SK-N-SH treated with all-trans-retinoic acid at 6 μM for 48 hours (cell line): Measurements from ENCODE around the gene HAUS8.

ENCODE experiments used
- ATAC-seq: fragments of 200-7000 bp; cut with Tn5 transposase; 3 replicates; pipeline ENCODE4 v1.9.1; 2020; ENCODE audit warnings: mild to moderate bottlenecking, moderate library complexity
- ARNTL ChIP-seq: fragments of 450-650 bp; formaldehyde crosslinking; IDR thresholded peaks from 2 replicates; pipeline ENCODE4 v1.5.0; 2020; ENCODE audit warnings: low read depth, mild to moderate bottlenecking, moderate library complexity, borderline replicate concordance
- BACH2 ChIP-seq: fragments of 250-450 bp; sonication (Bioruptor Pico); IDR thresholded peaks from 2 replicates; pipeline ENCODE4 v1.9.0; 2021; ENCODE audit warnings: mild to moderate bottlenecking, borderline replicate concordance
- CREB5 ChIP-seq: fragments of 250-450 bp; sonication (Bioruptor Pico); IDR thresholded peaks from 2 replicates; pipeline ENCODE4 v1.5.1; 2020; ENCODE audit warnings: low read depth, mild to moderate bottlenecking, moderate library complexity
- CSDC2 ChIP-seq: fragments of 250-450 bp; sonication (Bioruptor Pico); IDR thresholded peaks from 2 replicates; pipeline ENCODE4 v1.5.0; 2020; ENCODE audit warnings: mild to moderate bottlenecking, moderate library complexity
- CSRNP3 ChIP-seq: fragments of 250-450 bp; sonication (Bioruptor Pico); IDR thresholded peaks from 2 replicates; pipeline ENCODE4 v1.5.1; 2021; ENCODE audit warnings: mild to moderate bottlenecking, moderate library complexity
- ESRRG ChIP-seq: fragments of 250-450 bp; sonication (Bioruptor Pico); IDR thresholded peaks from 2 replicates; pipeline ENCODE4 v1.6.1; 2021; ENCODE audit warnings: mild to moderate bottlenecking
- GLIS3 ChIP-seq: fragments of 250-450 bp; sonication (Bioruptor Pico); IDR thresholded peaks from 2 replicates; pipeline ENCODE4 v1.5.0; 2020; ENCODE audit warnings: mild to moderate bottlenecking, moderate library complexity
- ISL1 ChIP-seq: fragments of 250-450 bp; sonication (Bioruptor Pico); IDR thresholded peaks from 2 replicates; pipeline ENCODE4 v2.1.2; 2022; ENCODE audit warnings: mild to moderate bottlenecking, moderate library complexity
- OSR1 ChIP-seq: fragments of 250-450 bp; sonication (Bioruptor Pico); IDR thresholded peaks from 2 replicates; pipeline ENCODE4 v1.8.0; 2022; ENCODE audit warnings: moderate library complexity, mild to moderate bottlenecking, inconsistent platforms
- POU6F1 ChIP-seq: fragments of 250-450 bp; sonication (Bioruptor Pico); IDR thresholded peaks from 2 replicates; pipeline ENCODE4 v1.8.0; 2021; ENCODE audit warnings: low read depth, mild to moderate bottlenecking, moderate library complexity, borderline replicate concordance
- PPARA ChIP-seq: fragments of 250-450 bp; sonication (Bioruptor Pico); IDR thresholded peaks from 2 replicates; pipeline ENCODE4 v1.5.0; 2020; ENCODE audit warnings: mild to moderate bottlenecking, borderline replicate concordance
- RARB ChIP-seq: fragments of 250-450 bp; sonication (Bioruptor Pico); IDR thresholded peaks from 2 replicates; pipeline ENCODE4 v1.8.0; 2021; ENCODE audit warnings: mild to moderate bottlenecking, moderate library complexity
- SNAI2 ChIP-seq: fragments of 250-450 bp; sonication (Bioruptor Pico); IDR thresholded peaks from 2 replicates; pipeline ENCODE4 v1.5.0; 2020; ENCODE audit warnings: mild to moderate bottlenecking, moderate library complexity
- TCF4 ChIP-seq: fragments of 250-450 bp; sonication (Bioruptor Pico); IDR thresholded peaks from 2 replicates; pipeline ENCODE4 v1.8.0; 2021; ENCODE audit warnings: mild to moderate bottlenecking, moderate library complexity, borderline replicate concordance
- TOX ChIP-seq: fragments of 250-450 bp; sonication (Bioruptor Pico); IDR thresholded peaks from 2 replicates; pipeline ENCODE4 v1.8.0; 2021; ENCODE audit warnings: mild to moderate bottlenecking, moderate library complexity, borderline replicate concordance
- ZC3H10 ChIP-seq: fragments of 250-450 bp; sonication (Bioruptor Pico); IDR thresholded peaks from 2 replicates; pipeline ENCODE4 v1.5.1; 2021; ENCODE audit warnings: mild to moderate bottlenecking, moderate library complexity
- ZFP3 ChIP-seq: fragments of 250-450 bp; sonication (Bioruptor Pico); IDR thresholded peaks from 2 replicates; pipeline ENCODE4 v1.5.0; 2020; ENCODE audit warnings: mild to moderate bottlenecking, moderate library complexity
- ZFP30 ChIP-seq: fragments of 450-650 bp; formaldehyde crosslinking; IDR thresholded peaks from 2 replicates; pipeline ENCODE4 v1.5.0; 2022; ENCODE audit warnings: mild to moderate bottlenecking, moderate library complexity
- ZNF565 ChIP-seq: fragments of 450-650 bp; formaldehyde crosslinking; conservative IDR thresholded peaks from 2 replicates; pipeline ENCODE4 v1.5.0; 2020; ENCODE audit warnings: low read depth, mild to moderate bottlenecking, moderate library complexity
- ZNF70 ChIP-seq: fragments of 450-650 bp; formaldehyde crosslinking; IDR thresholded peaks from 2 replicates; pipeline ENCODE4 v1.5.0; 2020; ENCODE audit warnings: mild to moderate bottlenecking, moderate library complexity
- ZNF8 ChIP-seq: fragments of 450-650 bp; formaldehyde crosslinking; IDR thresholded peaks from 2 replicates; pipeline ENCODE4 v1.5.0; 2020; ENCODE audit warnings: mild to moderate bottlenecking, moderate library complexity
- TF ChIP-seq, protein P1 (sequence below): fragments of 250-450 bp; sonication (Bioruptor Pico); IDR thresholded peaks from 2 replicates; pipeline ENCODE4 v1.8.0; 2020; ENCODE audit warnings: mild to moderate bottlenecking, moderate library complexity, borderline replicate concordance

Gene HAUS8

GRCh38 chr19:17061205-17061604 lies 14.0 kb downstream of the HAUS8 start:
- TF ChIP-seq CREB5 (no peak), ZNF565 (CRISPR knock-in tag) (no peak), ZFP3 (CRISPR knock-in tag) (no peak), CSRNP3 (no peak), ARNTL (CRISPR knock-in tag) (no peak), CSDC2 (CRISPR knock-in tag) (no peak), RARB (CRISPR knock-in tag) (no peak), PPARA (CRISPR knock-in tag) (no peak), ISL1 (no peak), TOX (no peak), ZNF8 (CRISPR knock-in tag) (no peak), ESRRG (no peak), SNAI2 (CRISPR knock-in tag) (no peak), TCF4 (CRISPR knock-in tag) (no peak), POU6F1 (no peak), BACH2 (no peak)
- TF ChIP-seq, protein P1, sequence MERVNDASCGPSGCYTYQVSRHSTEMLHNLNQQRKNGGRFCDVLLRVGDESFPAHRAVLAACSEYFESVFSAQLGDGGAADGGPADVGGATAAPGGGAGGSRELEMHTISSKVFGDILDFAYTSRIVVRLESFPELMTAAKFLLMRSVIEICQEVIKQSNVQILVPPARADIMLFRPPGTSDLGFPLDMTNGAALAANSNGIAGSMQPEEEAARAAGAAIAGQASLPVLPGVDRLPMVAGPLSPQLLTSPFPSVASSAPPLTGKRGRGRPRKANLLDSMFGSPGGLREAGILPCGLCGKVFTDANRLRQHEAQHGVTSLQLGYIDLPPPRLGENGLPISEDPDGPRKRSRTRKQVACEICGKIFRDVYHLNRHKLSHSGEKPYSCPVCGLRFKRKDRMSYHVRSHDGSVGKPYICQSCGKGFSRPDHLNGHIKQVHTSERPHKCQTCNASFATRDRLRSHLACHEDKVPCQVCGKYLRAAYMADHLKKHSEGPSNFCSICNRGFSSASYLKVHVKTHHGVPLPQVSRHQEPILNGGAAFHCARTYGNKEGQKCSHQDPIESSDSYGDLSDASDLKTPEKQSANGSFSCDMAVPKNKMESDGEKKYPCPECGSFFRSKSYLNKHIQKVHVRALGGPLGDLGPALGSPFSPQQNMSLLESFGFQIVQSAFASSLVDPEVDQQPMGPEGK (CRISPR knock-in tag) = no peak

DNA sequence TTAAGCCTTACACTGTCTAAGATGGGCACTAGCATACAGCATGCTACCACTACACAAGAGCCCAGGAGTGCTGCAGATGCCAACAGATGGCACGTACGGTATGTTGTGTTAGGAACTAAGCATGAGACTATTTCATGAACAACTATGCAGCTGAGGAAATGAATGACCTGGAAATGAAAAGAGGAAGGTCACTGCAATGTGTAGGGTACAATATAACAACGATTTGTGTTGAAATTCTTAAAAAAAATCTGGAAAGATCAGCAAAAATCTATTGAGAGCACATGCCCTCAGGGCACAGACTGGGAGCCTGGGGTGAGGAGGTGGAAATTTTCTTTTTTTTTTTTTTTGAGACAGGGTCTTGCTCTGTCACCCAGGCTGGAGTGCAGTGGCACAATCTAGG lies 14.4 kb downstream of the HAUS8 start:
- no peak for ATAC-seq
- no peak for TF ChIP-seq ZC3H10
- TF ChIP-seq ISL1 = no peak
- TF ChIP-seq ZNF70 (CRISPR knock-in tag) = no peak
- TF ChIP-seq ZNF565 (CRISPR knock-in tag) = no peak
- no peak for TF ChIP-seq ZFP30 (CRISPR knock-in tag)
- TF ChIP-seq ZNF8 (CRISPR knock-in tag) = no peak
- no peak for TF ChIP-seq TOX
- no peak for TF ChIP-seq ESRRG
- no peak for TF ChIP-seq PPARA (CRISPR knock-in tag)
- TF ChIP-seq, protein P1 (CRISPR knock-in tag) = no peak
- TF ChIP-seq CSRNP3 = no peak
- no peak for TF ChIP-seq BACH2

More at GRCh38 chr19:17061205-17061604, 14.0 kb downstream of the HAUS8 start:
- ATAC-seq = no peak

GRCh38 chr19:17058236-17058635 lies 17.0 kb downstream of the HAUS8 start:
- no peak for ATAC-seq
- TF ChIP-seq OSR1 (CRISPR knock-in tag) (no peak), ZNF70 (CRISPR knock-in tag) (no peak), ZNF8 (CRISPR knock-in tag) (no peak), CREB5 (no peak), ZNF565 (CRISPR knock-in tag) (no peak), GLIS3 (CRISPR knock-in tag) (no peak), ARNTL (CRISPR knock-in tag) (no peak), ZFP3 (CRISPR knock-in tag) (no peak), BACH2 (no peak), ZFP30 (CRISPR knock-in tag) (no peak), TCF4 (CRISPR knock-in tag) (no peak)
- TF ChIP-seq, protein P1 (CRISPR knock-in tag) = no peak
